ENCODE measurements around the gene PKD1L1.

PKD1L1 gene

DNA sequence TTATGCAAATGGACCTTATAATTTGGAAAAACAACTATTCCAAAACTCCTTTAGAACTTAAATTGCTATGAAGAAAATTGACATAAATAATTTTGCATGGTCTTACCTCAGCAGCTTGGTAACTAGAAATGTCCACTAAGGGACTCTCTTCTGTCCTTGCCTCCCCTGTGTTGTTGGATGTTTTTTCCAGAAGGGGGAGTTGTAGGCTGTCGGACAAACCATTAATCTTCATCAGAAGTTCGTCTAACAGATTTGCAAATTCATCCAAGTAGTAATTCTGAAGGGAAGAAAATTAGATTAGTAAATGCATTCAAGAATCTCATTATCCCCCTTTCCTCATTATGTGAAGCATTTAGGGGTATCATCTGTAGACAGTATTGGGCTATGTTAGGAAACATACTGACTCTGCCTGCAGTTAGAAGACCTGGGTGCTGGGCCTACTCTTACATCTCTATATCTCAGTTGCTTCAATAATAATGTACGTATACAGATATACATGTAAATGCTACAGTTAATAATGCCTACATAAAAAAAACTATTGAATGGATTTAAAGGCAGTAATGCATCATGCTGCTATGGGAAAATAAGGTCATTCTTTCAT, 155.6 kb downstream of the PKD1L1 start:
- peak; percentile 48 for DNase-seq (ENCODE audit: low read depth)
- TF ChIP-seq MYC (IDR thresholded peaks at IDR 0.05; ENCODE audit: low read depth, low read length) (no peak), POLR2A (IDR thresholded peaks at IDR 0.05; ENCODE audit: extremely low read depth, insufficient read length) (no peak)
- TF ChIP-seq, protein P1, sequence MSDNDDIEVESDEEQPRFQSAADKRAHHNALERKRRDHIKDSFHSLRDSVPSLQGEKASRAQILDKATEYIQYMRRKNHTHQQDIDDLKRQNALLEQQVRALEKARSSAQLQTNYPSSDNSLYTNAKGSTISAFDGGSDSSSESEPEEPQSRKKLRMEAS (IDR thresholded peaks at IDR 0.05; ENCODE audit: low read depth, low read length) = no peak
- TF ChIP-seq, protein P2, sequence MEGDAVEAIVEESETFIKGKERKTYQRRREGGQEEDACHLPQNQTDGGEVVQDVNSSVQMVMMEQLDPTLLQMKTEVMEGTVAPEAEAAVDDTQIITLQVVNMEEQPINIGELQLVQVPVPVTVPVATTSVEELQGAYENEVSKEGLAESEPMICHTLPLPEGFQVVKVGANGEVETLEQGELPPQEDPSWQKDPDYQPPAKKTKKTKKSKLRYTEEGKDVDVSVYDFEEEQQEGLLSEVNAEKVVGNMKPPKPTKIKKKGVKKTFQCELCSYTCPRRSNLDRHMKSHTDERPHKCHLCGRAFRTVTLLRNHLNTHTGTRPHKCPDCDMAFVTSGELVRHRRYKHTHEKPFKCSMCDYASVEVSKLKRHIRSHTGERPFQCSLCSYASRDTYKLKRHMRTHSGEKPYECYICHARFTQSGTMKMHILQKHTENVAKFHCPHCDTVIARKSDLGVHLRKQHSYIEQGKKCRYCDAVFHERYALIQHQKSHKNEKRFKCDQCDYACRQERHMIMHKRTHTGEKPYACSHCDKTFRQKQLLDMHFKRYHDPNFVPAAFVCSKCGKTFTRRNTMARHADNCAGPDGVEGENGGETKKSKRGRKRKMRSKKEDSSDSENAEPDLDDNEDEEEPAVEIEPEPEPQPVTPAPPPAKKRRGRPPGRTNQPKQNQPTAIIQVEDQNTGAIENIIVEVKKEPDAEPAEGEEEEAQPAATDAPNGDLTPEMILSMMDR (IDR thresholded peaks at IDR 0.05; ENCODE audit: low read depth, low read length) = peak; percentile 42
- no peak overlapping the region for H3K4me3 ChIP-seq (ENCODE audit: low read depth, low read length)

DNA sequence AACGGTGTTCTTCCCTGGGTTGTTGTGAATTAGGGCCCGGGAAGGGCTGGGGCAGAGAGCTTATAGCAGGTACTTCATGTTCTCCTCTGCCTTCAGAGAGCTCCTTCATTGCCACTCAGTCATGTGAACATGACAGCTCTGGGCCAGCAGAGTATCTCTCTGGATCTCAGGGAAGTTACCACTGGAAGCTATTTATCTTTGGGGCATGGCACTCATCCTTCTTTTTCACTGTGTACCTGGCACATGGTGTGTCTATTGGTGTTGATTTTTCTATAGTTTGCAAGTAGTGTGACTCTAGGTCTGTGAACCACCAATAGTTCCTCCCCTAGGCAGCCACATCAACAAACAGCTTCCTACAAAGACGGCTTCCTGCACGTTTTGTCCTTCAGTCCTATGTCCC, 156.6 kb downstream of the PKD1L1 start:
- TF ChIP-seq, protein P2 (IDR thresholded peaks at IDR 0.05; ENCODE audit: low read depth, low read length) = no peak
- TF ChIP-seq, protein P1 (IDR thresholded peaks at IDR 0.05; ENCODE audit: low read depth, low read length) = no peak
- TF ChIP-seq POLR2A (IDR thresholded peaks at IDR 0.05; ENCODE audit: extremely low read depth, insufficient read length) (no peak), MYC (IDR thresholded peaks at IDR 0.05; ENCODE audit: low read depth, low read length) (no peak)
- no peak overlapping the region for H3K4me3 ChIP-seq (ENCODE audit: low read depth, low read length)
- DNase-seq (ENCODE audit: low read depth) = no peak

DNA sequence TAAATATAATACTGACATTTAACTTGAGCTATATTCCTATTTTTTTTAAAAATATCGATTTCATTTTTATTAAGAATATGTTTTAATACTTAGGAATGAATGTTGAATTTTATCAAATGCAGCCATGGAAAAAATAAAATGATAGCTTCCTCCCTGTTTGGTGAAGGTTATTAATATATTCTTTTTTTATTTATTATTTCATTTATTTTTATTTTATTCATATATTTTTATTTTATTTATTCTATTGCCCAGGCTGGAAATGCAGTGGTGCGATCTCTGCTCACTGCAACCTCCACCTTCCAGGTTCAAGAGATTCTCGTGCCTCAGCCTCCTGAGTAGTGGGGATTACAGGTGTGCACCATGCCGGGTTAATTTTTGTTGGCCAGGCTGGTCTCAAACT, 160.2 kb downstream of the PKD1L1 start:
- no peak for DNase-seq (ENCODE audit: low read depth)
- no peak for TF ChIP-seq POLR2A (IDR thresholded peaks at IDR 0.05; ENCODE audit: extremely low read depth, insufficient read length)
- TF ChIP-seq, protein P2 (IDR thresholded peaks at IDR 0.05; ENCODE audit: low read depth, low read length) = no peak
- TF ChIP-seq, protein P1 (IDR thresholded peaks at IDR 0.05; ENCODE audit: low read depth, low read length) = no peak
- no peak for TF ChIP-seq MYC (IDR thresholded peaks at IDR 0.05; ENCODE audit: low read depth, low read length)
- no peak overlapping the region for H3K4me3 ChIP-seq (ENCODE audit: low read depth, low read length)

DNA sequence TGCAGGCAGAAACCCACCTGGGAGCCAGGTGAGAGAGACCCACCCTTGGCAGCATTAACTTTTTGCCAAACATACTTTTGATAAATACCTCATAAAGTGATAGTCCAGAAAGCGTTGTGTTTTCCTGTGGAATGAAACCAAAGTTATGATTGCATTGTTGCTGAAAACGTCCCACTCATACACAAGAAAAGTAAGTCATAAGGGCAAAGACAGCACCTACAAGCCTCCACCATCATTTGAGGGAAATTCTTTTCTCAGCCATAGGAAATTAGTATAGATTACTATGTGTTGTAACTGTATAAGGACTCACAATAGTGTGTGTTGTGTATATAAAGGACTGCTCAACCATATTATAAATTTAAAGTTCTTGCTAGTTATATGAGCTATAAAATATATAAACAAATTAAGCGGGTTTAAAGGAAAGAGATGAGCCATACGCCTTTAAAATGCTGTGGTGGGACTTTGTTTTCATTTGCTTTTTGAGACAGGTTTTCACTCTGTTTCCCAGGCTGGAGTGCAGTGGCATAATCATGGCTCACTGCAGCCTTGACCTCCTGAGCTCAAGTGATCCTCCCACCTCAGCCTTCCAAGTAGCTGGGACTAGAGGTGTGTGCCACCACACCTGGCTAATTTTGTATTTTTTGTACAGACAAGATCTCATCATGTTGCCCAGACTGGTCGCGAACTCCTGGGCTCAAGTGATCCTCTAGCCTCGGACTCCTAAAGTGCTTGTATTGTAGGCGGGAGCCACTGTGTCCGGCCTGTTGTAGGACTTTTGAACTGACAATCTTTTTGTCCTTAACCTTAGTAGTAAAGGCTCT, 160.8 kb downstream of the PKD1L1 start:
- TF ChIP-seq, protein P2 (IDR thresholded peaks at IDR 0.05; ENCODE audit: low read depth, low read length) = no peak
- TF ChIP-seq MYC (IDR thresholded peaks at IDR 0.05; ENCODE audit: low read depth, low read length) (no peak), POLR2A (IDR thresholded peaks at IDR 0.05; ENCODE audit: extremely low read depth, insufficient read length) (no peak)
- TF ChIP-seq, protein P1 (IDR thresholded peaks at IDR 0.05; ENCODE audit: low read depth, low read length) = no peak
- no peak overlapping the region for H3K4me3 ChIP-seq (ENCODE audit: low read depth, low read length)
- peak; percentile 15 for DNase-seq (ENCODE audit: low read depth)

DNA sequence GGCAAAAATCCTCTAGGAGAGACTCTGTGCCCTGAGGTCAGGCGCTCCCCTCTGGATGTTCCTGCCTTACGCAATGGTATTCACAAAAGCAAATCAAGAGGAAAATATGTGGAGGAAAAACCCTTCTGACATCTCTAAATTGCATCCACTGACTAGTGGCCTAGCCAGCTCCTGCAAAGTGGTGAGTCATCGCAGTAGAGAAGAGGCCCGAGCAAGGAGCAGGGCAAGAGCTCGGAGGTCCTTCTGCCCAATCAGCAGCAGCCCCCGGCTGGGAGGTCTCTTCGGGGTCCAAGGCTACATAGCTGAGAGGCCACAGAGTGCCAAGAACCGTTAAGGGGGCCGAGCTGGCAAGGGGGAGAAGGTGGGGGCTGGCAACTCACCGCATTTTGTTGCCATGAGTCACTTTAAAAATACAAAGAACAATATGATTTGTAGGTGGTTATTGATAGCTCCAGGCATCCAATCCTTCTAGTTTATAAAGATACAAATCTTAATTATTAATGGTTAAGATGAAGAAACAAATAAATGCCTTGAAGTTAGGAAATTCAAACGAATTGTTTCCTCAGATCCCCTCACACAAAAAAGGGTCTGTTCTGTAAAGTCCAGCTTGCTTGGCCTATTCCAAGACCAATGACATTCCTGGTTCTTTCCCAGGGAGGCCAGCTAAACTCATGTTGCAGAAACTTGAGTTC, 161.6 kb downstream of the PKD1L1 start:
- no peak overlapping the region for H3K4me3 ChIP-seq (ENCODE audit: low read depth, low read length)
- DNase-seq (ENCODE audit: low read depth) = peak; percentile 93
- TF ChIP-seq MYC (IDR thresholded peaks at IDR 0.05; ENCODE audit: low read depth, low read length) (no peak), POLR2A (IDR thresholded peaks at IDR 0.05; ENCODE audit: extremely low read depth, insufficient read length) (no peak)
- TF ChIP-seq, protein P1 (IDR thresholded peaks at IDR 0.05; ENCODE audit: low read depth, low read length) = no peak
- TF ChIP-seq, protein P2 (IDR thresholded peaks at IDR 0.05; ENCODE audit: low read depth, low read length) = no peak

Measured in NB4 (cell line).